GM23248 (cell line): Measurements from ENCODE around the gene KNL1.

ENCODE experiments used
- EZH2 ChIP-seq: fragments of 200-600 bp; sonication (generic); IDR thresholded peaks from 2 replicates; pipeline ENCODE4 v1.6.1; 2018; ENCODE audit warnings: antibody characterized with exemption, mild to moderate bottlenecking; ENCODE audit not compliant: insufficient read depth, poor library complexity, severe bottlenecking
- EZH2phosphoT487 ChIP-seq: fragments of 200-600 bp; sonication (generic); IDR thresholded peaks from 2 replicates; pipeline ENCODE4 v1.6.1; 2018; ENCODE audit warnings: antibody characterized with exemption, moderate library complexity, mild to moderate bottlenecking, low read depth; ENCODE audit not compliant: insufficient read depth

DNA sequence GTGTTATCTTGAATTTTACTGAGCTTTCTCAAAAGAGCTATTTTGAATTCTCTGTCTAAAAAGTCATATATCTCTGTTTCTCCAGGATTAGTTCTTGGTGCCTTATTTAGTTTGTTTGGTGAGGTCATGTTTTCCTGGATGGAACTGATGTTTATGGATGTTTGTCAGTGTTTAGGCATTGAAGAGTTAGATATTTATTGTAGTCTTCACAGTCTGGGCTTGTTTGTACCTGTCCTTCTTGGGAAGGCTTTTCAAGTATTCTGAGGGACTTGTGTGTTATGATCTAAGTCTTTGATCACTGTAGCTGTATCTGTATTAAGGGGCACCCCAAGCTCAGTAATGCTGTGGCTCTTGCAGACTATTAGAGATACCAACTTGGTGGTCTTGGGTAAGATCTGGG is 90.3 kb downstream of the KNL1 start:
- TF ChIP-seq EZH2 (no peak), EZH2phosphoT487 (no peak)
